Tibial nerve (tissue), 4 donors: ENCODE data around the gene SHCBP1.

Experiments used
- CTCF ChIP-seq, 5 experiments: fragments of 200-600 bp in 3 of 5; fragments of 450-650 bp in 2 of 5; sonication (generic) in 3 of 5; IDR thresholded peaks; one replicate each; pipeline ENCODE4 v1.5.1; 2016 to 2019; ENCODE audit warnings: antibody characterized with exemption in 5 of 5, mild to moderate bottlenecking in 3 of 5, moderate library complexity in 2 of 5
- EP300 ChIP-seq, 2 donors: sonication (generic); formaldehyde crosslinking; IDR thresholded peaks; one replicate each; pipeline ENCODE4 v1.6.1; 2017; ENCODE audit warnings: antibody characterized with exemption in 2 of 2, mild to moderate bottlenecking in 1 of 2
- POLR2A ChIP-seq, 2 donors: fragments of 450-650 bp; IDR thresholded peaks; one replicate each; pipeline ENCODE4 v1.6.1; 2017; ENCODE audit warnings: antibody characterized with exemption in 2 of 2, mild to moderate bottlenecking in 2 of 2, moderate library complexity in 2 of 2

DNA sequence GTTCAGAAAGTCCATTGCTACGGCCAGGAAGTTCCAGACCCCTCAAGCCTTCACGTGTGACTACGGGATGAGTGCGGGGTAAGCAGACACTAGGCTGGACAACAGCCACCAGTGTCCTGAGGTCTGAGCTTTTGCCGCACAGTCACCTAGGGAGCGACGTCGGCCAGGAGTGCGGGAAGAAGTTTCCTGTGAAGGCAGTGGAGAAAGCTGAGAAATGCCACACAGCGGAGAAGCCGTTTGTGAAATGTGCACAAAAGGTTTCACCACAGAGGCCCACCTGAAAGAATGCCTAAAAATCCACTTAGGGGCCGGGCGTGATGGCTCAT, 47.4 kb downstream of the SHCBP1 start:
- TF ChIP-seq CTCF (IDR thresholded peaks at IDR 0.05), result no peak
- TF ChIP-seq EP300 (IDR thresholded peaks at IDR 0.05), result no peak
- TF ChIP-seq POLR2A (IDR thresholded peaks at IDR 0.05), result no peak
